Adipose tissue (tissue), 3 donors: ENCODE results near the gene TMSB10. TPM values are rescaled to one million over a fixed set of nuclear protein-coding genes. Genes with fewer than 3 reads are reported as not detected.
"Not testable (repeated sequence)": the region's sequence is repeated elsewhere in the genome, so short reads cannot be mapped to it uniquely, and the experiment has no call there.

Experiments
- H3K27ac ChIP-seq: one replicate; pipeline ENCODE4 v1.5.1; 2013; ENCODE audit warnings: low read depth, low read length
- WGBS, 3 donors: extraction: QIAGEN DNeasy Blood & Tissue Kit; methylation state at CpG; one replicate each; pipeline ENCODE4 v1.1.7; 2013; 5-methylcytosine and 5-hydroxymethylcytosine counted together
- polyA plus RNA-seq, 3 donors: library from polyadenylated mRNA; stranded (reverse); fragments of 200-250 nt; gene quantifications; one replicate each; pipeline ENCODE4 v1.2.3, GENCODE V29; 2013
- donor health status: healthy with polysubstance abuse.
- donor health status: Bipolar disorder and iron deficiency.
- donor health status: healthy.

The TMSB10 gene
- polyA plus RNA-seq, 3 donors: 430 to 3,614 (median 1,501) TPM

DNA sequence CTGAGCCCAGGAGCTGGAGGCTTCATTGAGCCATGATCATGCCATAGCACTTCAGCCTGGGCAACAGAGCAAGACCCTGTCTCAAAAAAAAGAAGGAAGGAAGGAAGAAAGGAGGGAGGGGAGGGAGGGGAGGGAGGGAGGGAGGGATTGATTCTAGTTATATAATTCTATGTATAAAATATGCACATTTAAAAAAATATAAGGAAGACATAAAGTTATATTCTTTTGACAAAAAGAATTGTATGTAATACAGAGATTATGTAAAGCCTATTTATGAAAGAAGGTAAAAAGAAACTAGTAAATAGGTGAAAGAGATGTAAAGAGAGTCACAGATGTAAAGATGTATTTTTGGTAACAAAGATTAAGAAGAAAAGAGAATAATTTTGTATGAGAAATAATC is 17.6 kb downstream of the TMSB10 start:
- no peak overlapping the region for H3K27ac ChIP-seq

DNA sequence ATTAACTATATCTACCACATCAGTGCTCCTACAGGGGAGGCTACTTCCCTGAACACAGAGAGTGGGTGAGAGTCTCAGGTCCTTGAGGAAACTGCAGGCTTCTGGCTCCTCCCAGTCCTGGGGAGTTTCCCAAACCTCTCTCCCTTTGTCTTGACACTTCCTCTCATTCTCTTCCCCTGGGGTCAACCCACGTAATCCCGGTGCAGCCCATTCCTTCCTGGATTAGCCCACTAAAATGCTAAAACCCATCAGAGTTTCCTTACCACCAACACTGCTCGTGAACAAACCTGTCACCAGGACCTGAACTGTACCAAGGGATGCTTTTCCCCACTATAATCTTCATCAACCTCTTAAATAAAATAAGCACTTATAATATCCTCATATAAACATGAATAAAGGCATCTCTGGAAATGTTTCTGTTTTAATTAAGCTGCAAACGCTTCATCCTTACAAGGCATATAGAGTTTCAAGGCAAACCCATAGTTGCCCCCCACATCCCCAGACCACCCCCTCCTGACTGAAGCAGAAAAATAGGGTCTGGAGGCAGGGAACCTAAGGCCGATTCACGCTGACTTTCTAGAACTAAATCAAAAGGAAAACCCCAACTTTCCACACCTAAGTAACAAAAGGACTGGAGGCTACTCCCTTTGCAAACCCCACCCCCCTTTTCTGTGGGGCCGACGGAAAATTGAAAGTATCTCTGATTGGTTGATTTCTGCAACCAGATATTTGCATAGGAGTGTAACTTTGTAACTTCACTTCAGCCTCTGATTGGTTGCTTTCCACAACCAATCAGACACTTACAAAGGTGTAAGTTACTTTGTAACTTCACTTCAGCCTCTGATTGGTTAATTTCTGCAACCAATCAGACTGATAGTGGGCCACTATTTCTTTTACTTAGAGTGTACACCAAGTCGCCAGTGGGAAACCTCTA is 19.0 kb downstream of the TMSB10 start:
- no peak overlapping the region for H3K27ac ChIP-seq
- 39 to 66% (median 40%) methylated on average over 9 of the region's 9 CpGs for WGBS, 3 donors

DNA sequence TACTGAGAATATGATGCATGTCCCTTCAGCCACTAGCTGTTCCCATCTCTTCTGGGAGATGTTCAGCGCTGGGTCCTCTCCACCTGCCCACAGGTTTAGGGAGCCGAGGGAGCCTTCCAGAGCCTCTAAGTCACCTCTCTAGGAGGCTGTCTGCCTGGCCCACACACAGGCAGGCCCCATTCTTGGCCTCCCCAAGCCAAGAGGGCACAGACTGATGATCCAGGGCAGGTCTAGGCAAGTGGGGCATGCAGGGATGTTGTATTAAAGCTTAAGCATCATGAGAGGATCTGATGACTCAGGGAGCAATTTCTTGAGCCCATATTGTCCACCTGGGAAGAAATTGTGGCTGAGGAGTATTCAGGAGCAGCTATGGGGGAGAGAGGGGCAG is 19.9 kb downstream of the TMSB10 start:
- 95 to 97% (median 96%) methylated on average over 2 of the region's 2 CpGs for WGBS, 3 donors
- H3K27ac ChIP-seq: no peak overlapping the region

- WGBS, 3 donors: 3 to 6% (median 5%) methylated on average over 34 of the region's 34 CpGs
- H3K27ac ChIP-seq: no peak overlapping the region
Measured at GRCh38 chr2:84925724-84926376, 20.4 kb downstream of the TMSB10 start.

DNA sequence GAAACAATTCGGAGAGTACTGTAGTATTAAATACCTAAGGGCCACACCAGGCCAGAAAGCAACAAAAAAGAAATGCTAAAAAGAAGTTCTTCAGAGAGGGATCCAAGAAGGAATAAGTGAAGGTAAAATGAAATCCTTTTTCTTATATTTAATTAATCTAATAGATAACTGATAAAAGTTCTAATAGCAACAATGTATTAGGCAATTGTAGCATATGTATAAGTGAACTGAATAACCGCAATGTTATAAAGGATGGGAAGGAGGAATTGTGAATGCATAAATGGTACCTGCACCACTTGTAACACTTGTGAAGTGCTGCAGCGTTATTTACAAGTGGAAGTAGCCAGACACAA is 21.8 kb downstream of the TMSB10 start:
- 44 to 48% (median 45%) methylated on average over 3 of the region's 3 CpGs for WGBS, 3 donors
- no peak overlapping the region for H3K27ac ChIP-seq

DNA sequence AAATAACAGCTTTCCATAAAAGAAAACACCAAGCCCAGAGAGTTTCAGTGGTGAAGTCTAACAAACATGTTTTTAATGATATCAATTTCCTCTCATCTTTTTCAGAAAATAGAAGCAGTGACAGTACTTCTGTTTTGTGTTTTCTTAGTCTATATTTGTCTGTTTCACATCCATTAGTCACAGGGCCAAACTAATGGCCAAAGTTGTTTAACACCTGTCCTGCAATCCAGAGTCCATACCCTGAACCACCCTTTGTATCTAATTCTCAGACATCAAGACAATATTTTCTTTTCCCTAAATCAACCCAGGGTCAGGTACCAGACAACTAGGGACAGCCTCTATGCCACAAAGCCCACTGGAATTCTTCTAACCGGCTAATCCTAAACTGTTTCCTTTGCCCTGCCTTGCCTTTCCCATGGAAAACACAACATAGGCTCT is 25.9 kb downstream of the TMSB10 start:
- H3K27ac ChIP-seq: no peak overlapping the region
- 38 to 65% (median 59%) methylated on average over 1 of the region's 1 CpG for WGBS, 3 donors

DNA sequence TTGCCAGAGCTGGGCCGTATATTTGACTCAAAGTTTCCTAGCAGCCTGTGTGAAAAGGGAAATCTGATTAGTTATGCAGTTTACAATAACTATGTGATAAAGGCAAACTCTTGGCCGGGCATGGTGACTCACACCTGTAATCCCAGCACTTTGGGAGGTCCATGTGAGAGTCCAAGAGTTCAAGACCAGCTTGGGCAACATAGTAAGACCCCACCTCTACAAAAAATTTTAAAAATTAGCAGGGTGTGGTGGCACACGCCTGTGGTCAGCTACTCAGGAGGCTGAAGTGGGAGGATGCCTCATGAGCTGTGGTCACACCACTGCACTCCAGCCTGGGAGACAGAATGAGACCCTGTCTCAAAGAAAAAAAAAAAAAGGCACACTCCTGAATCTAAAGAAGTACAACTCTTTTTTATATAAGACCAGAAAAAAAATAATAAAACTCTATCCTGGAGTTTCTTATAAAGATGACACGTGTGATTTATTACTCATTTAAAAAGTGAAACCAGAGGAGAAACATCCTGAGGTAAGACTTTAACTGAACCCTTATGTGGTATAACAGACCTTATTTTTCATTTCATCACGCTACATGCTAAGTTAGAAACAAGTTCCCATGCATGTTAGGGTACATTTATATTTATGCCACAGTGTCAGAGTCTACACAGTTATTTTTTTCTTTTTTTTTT is 32.9 kb downstream of the TMSB10 start:
- WGBS, 3 donors: 73 to 89% (median 73%) methylated on average over 5 of the region's 5 CpGs
- no peak overlapping the region for H3K27ac ChIP-seq

- WGBS, 3 donors: 31 to 56% (median 50%) methylated on average over 9 of the region's 9 CpGs
- no peak overlapping the region for H3K27ac ChIP-seq
Measured at GRCh38 chr2:84939426-84940087, 34.1 kb downstream of the TMSB10 start.

- 69 to 74% (median 71%) methylated on average over 3 of the region's 3 CpGs for WGBS, 3 donors
- H3K27ac ChIP-seq: no peak overlapping the region
Measured at GRCh38 chr2:84940088-84940470, 34.6 kb downstream of the TMSB10 start.

DNA sequence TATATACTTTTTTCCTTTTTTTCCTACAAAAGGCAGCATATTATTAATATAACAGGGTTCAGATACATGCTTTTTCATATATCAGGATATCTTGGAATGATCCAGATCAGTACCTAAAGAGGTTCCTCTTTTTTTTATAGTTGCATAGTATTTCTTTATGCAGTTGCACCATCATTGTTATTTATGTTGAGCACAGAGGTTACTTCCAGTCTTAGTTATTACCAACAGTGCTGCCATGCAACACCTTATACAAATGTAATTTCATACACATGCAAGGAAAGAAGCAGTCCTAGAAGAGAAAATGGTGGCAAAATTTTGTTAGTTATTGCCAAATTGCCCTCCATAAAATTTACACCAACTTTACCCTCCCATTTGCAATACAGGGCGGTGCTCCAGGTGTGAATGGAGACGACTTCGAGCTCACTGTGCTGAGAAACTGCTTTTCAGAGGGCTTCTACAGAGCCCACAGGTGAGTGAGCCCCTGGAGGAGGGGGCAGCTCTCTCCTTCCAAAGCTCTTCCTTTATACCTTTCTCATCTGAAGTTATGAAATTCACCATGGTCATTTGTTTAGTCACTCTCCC is 35.5 kb downstream of the TMSB10 start:
- no peak overlapping the region for H3K27ac ChIP-seq
- WGBS, 3 donors: 70 to 87% (median 72%) methylated on average over 3 of the region's 3 CpGs

- WGBS, 3 donors: 98 to 100% (median 100%) methylated on average over 2 of the region's 2 CpGs
Measured at GRCh38 chr2:84942166-84942565, 36.7 kb downstream of the TMSB10 start.

DNA sequence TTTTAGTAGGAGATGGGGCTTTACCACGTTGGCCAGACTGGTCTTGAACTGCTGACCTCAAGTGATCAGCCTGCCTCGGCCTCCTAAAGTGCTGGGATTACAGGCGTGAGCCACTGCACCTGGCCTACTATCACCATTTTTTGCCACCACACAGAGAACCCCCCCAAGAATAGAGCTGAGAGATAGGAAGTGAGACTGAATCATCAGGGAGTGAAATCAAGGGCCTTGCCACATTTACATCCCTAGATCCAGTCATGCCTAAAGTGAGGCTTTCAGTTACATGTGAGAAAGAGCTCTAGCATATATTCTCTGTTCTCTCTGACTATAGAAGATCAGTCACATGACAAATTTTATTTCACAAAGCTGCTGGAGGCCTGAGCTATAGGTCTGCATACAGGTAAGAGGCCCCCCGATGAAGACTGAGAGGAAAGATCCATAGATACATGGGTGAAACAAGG is 37.5 kb downstream of the TMSB10 start:
- 80 to 89% (median 85%) methylated on average over 4 of the region's 4 CpGs for WGBS, 3 donors

More at GRCh38 chr2:84942166-84942565, 36.7 kb downstream of the TMSB10 start:
- H3K27ac ChIP-seq: no peak overlapping the region

DNA sequence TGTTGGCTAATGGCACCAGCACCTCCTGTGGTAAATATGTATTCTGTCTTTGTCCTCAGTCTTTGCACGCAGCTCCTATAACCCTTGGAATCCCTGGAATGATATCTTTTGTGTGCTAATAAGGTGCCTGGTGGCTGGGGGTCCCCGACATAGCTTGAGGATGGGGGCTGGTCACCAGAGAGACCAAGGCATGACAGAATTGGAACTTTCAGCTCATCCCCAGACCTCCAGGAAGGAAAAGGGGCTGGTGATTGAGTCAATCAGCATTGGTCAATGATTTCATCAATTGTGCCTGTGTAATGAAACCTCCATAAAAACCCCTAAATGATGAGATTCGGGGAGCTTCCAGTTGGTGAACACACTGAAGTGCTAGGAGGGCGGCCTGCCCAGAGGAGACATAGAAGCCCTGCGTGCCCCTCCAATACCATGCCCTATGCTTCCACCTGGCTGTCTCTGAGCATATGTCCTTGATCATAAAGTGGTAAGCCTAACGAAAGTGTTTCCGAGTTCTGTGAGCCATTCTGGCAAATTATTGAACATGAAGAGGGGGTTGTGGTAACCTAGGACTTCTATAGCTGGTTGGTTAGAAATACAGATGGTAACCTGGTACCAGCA is 38.9 kb downstream of the TMSB10 start:
- WGBS, 3 donors: 84 to 90% (median 88%) methylated on average over 7 of the region's 7 CpGs
- no peak overlapping the region for H3K27ac ChIP-seq

More for the DNA sequence above, 37.5 kb downstream of the TMSB10 start:
- H3K27ac ChIP-seq: no peak overlapping the region

DNA sequence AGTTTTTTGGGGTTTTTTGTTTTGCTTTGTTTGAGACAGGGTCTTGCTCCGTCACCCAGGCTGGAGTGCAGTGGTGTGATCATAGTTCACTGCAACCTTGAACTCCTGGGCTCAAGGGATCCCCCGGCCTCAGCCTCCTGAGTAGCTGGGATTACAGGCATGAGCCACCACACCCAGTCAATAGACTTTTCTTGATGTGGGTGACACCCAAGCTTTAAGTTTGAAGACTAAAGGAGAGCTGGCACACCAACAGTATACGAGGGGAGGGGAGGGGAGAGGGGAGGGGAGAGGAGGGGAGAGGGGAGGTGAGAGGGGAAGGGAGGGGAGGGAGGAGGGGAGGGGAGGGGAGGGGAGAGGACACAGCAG is 40.4 kb downstream of the TMSB10 start:
- not testable (repeated sequence) for H3K27ac ChIP-seq
- WGBS, 3 donors: 92 to 94% (median 93%) methylated on average over 2 of the region's 3 CpGs

GRCh38 chr2:84946204-84947009 is 41.0 kb downstream of the TMSB10 start:
- 56 to 77% (median 61%) methylated on average over 12 of the region's 12 CpGs for WGBS, 3 donors
- no peak overlapping the region for H3K27ac ChIP-seq

DNA sequence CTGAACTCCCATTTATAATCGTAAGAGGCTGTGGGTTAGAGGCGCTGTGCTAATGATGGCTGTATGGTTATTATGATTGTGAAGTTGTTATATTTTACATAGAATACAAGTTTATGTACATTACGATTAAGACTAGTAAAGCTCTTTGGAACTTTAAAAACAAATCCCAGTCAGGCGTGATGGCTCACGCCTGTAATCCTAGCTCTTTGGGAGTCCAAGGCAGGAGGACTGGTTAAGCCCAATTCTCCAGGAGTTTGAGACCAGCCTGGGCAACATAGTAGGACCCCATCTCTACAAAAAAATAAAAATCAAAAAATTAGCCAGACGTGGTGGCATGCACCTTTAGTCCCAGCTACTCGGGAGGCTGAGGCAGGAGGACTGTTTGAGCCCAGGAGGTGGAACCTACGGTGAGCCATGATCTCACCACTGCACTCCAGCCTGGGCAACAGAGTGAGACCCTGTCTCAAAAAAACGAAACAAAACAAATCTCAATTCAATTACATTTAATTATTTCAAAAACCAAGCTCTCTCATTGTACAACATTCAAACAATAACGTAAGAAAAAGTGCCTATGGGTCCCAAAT is 41.6 kb downstream of the TMSB10 start:
- 83 to 86% (median 84%) methylated on average over 10 of the region's 10 CpGs for WGBS, 3 donors
- no peak overlapping the region for H3K27ac ChIP-seq

GRCh38 chr2:84953535-84953934 is 48.1 kb downstream of the TMSB10 start:
- H3K27ac ChIP-seq: no peak overlapping the region
- 78 to 89% (median 88%) methylated on average over 3 of the region's 3 CpGs for WGBS, 3 donors
